DMS 273 (cell line): ENCODE measurements around the gene TUBE1.

Experiments
- DNase-seq: peaks from one replicate; lab custom pipeline; 2025; ENCODE audit not compliant: unreplicated experiment; lab: John Stamatoyannopoulos, UW

The TUBE1 gene

GRCh38 chr6:112036088-112036637 is 51.1 kb downstream of the TUBE1 start:
- DNase-seq: no peak

- no peak for DNase-seq
Observed at GRCh38 chr6:112034616-112034995, 52.7 kb downstream of the TUBE1 start.

GRCh38 chr6:112033791-112034615 is 53.3 kb downstream of the TUBE1 start:
- DNase-seq: peak; percentile 10

- DNase-seq: no peak
Observed at GRCh38 chr6:112032728-112033127, 54.6 kb downstream of the TUBE1 start.

GRCh38 chr6:112031960-112032359 is 55.3 kb downstream of the TUBE1 start:
- DNase-seq: no peak

GRCh38 chr6:112030961-112031660 is 56.2 kb downstream of the TUBE1 start:
- no peak for DNase-seq

GRCh38 chr6:112030206-112030960 is 56.9 kb downstream of the TUBE1 start:
- no peak for DNase-seq

- DNase-seq: peak; percentile 88
Observed at GRCh38 chr6:112029045-112029822, 58.0 kb downstream of the TUBE1 start.

- DNase-seq: no peak
Observed at GRCh38 chr6:112027942-112028674, 59.2 kb downstream of the TUBE1 start.

- no peak for DNase-seq
Observed at GRCh38 chr6:112026933-112027332, 60.3 kb downstream of the TUBE1 start.

- DNase-seq: no peak
Observed at GRCh38 chr6:112024464-112024863, 62.8 kb downstream of the TUBE1 start.

GRCh38 chr6:112022749-112023148 is 64.5 kb downstream of the TUBE1 start:
- no peak for DNase-seq

- peak; percentile 27 for DNase-seq
Observed at GRCh38 chr6:112021691-112022310, 65.5 kb downstream of the TUBE1 start.
